Transverse colon (tissue), 4 donors: ENCODE data around the gene ANTKMT. TPM values are rescaled to one million over a fixed set of nuclear protein-coding genes. Genes with fewer than 3 reads are reported as not detected.

Experiments used
- DNase-seq: peaks from one replicate; pipeline ENCODE4 v3.0.0-alpha.2; 2019
- H3K27ac ChIP-seq, 4 donors: fragments of 200-600 bp; sonication (generic); 2 replicates each; pipeline ENCODE4 v1.5.1; 2016 to 2018; ENCODE audit warnings: inconsistent platforms in 4 of 4
- H3K27me3 ChIP-seq: fragments of 200-600 bp; sonication (generic); 2 replicates; pipeline ENCODE4 v1.5.1; 2017; ENCODE audit warnings: inconsistent platforms
- H3K36me3 ChIP-seq, 4 donors: fragments of 200-600 bp; sonication (generic); 2 replicates each; pipeline ENCODE4 v1.5.1; 2017 to 2019; ENCODE audit warnings: inconsistent platforms in 4 of 4
- H3K4me1 ChIP-seq, 4 donors: fragments of 200-600 bp; sonication (generic); 2 replicates each; pipeline ENCODE4 v1.5.1; 2017 to 2020; ENCODE audit warnings: inconsistent platforms in 4 of 4
- H3K4me3 ChIP-seq, 4 donors: fragments of 200-600 bp; sonication (generic); 1 replicate in 1 of 4; 2 replicates in 3 of 4; pipeline versions ENCODE4 v1.5.1 to v1.6.1; 2017 to 2019; ENCODE audit warnings: inconsistent platforms in 4 of 4
- H3K9me3 ChIP-seq, 2 donors: fragments of 200-600 bp; sonication (generic); 2 replicates each; pipeline ENCODE4 v1.5.1; 2017 to 2019; ENCODE audit warnings: inconsistent platforms in 2 of 2
- EP300 ChIP-seq: sonication (generic); formaldehyde crosslinking; IDR thresholded peaks from one replicate; pipeline ENCODE4 v1.6.1; 2017; ENCODE audit warnings: antibody characterized with exemption, low read depth
- POLR2A ChIP-seq: fragments of 450-650 bp; IDR thresholded peaks from one replicate; pipeline ENCODE4 v1.6.1; 2016; ENCODE audit warnings: antibody characterized with exemption, mild to moderate bottlenecking, moderate library complexity
- POLR2AphosphoS5 ChIP-seq, 3 donors: sonication (generic); formaldehyde crosslinking; IDR thresholded peaks; one replicate each; pipeline ENCODE4 v1.6.1; 2016; ENCODE audit warnings: antibody characterized with exemption in 3 of 3
- WGBS, 2 donors: methylation state at CpG; one replicate each; pipeline ENCODE4 v1.1.5; 2018; ENCODE audit warnings: low coverage in 1 of 2; 5-methylcytosine and 5-hydroxymethylcytosine counted together
- in situ Hi-C, 4 donors: fragments of 200-750 bp; cut with MboI; loops; one replicate each; pipeline versions ENCODE4 v1.15.0 to v1.15.1; 2017; ENCODE audit warnings: low sequenced_read_pairs in 3 of 4, low pct_ligation_motif_present in 1 of 4, low pct_unique_long_range_greater_than_20kb in 1 of 4
- intact Hi-C: fragments of 100-400 bp; cut with DNase I; formaldehyde crosslinking; loops from one replicate; pipeline ENCODE4 v1.15.1; 2023; ENCODE audit warnings: low total_unique reads
- total RNA-seq, 4 donors: library from RNA; depleted of rRNA; stranded (reverse); fragments of >200 nt; gene quantifications; one replicate each; pipeline ENCODE4 v1.1.0, GENCODE V29; 2016
- TF ChIP-seq, protein P1 (sequence below), 5 experiments: fragments of 200-600 bp in 3 of 5; fragments of 450-650 bp in 2 of 5; sonication (generic) in 3 of 5; IDR thresholded peaks; 1 replicate in 2 of 5; 2 replicates in 3 of 5; pipeline ENCODE4 v1.5.1; 2016 to 2017; ENCODE audit warnings: antibody characterized with exemption in 5 of 5, inconsistent platforms in 3 of 5, mild to moderate bottlenecking in 2 of 5, moderate library complexity in 1 of 5

Gene ANTKMT
- total RNA-seq, 4 donors from 2014 or later: 19.7 to 53.0 (median 38.2) TPM

DNA sequence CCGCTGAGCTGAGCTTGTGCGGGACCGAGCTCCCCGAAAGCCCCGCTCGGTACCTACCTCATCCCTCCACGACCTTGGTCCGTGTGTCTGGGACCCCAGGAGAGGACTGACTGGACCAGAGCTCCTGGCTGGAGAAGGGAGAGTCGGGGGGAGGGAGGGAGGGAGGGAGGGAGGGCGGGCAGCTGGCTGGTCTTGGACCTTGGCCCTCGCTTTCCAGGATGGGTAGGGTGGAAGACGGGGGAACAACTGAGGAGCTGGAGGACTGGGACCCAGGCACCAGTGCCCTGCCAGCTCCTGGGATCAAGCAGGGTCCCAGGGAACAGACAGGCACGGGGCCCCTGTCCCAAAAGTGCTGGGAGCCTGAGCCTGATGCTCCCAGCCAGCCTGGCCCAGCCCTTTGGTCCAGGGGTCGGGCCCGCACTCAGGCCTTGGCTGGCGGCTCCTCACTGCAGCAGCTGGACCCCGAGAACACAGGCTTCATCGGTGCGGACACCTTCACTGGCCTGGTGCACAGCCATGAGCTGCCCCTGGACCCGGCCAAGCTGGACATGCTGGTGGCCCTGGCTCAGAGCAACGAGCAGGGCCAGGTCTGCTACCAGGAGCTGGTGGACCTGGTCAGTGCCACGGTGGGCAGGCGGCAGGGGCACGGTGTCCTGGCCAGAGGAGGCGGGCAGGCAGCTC, 44.9 kb upstream of the ANTKMT start:
- H3K4me1 ChIP-seq: peaks cover 20 to 55% (median 38%) of the 10 kb centered on the region in 4 donors
- peak; percentile 49 for DNase-seq
- H3K4me3 ChIP-seq: peak overlapping the region in 3 of 4 donors; percentile 25 to 44 (median 41)
- TF ChIP-seq, protein P1, sequence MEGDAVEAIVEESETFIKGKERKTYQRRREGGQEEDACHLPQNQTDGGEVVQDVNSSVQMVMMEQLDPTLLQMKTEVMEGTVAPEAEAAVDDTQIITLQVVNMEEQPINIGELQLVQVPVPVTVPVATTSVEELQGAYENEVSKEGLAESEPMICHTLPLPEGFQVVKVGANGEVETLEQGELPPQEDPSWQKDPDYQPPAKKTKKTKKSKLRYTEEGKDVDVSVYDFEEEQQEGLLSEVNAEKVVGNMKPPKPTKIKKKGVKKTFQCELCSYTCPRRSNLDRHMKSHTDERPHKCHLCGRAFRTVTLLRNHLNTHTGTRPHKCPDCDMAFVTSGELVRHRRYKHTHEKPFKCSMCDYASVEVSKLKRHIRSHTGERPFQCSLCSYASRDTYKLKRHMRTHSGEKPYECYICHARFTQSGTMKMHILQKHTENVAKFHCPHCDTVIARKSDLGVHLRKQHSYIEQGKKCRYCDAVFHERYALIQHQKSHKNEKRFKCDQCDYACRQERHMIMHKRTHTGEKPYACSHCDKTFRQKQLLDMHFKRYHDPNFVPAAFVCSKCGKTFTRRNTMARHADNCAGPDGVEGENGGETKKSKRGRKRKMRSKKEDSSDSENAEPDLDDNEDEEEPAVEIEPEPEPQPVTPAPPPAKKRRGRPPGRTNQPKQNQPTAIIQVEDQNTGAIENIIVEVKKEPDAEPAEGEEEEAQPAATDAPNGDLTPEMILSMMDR (IDR thresholded peaks at IDR 0.05): no peak
- no peak for TF ChIP-seq POLR2AphosphoS5 (IDR thresholded peaks at IDR 0.05)
- TF ChIP-seq POLR2A: no peak
- H3K27me3 ChIP-seq: no peaks in the 10 kb centered on the region
- in situ Hi-C loops: no loop called here
- intact Hi-C loops: no loop called here
- peaks cover 0 to 15% (median 0%) of the 10 kb centered on the region in 4 donors for H3K36me3 ChIP-seq
- WGBS, 2 donors: 41% methylated on average over 9 of the region's 25 CpGs; no CpG with 5 or more reads in 1 of the 2 donors
- peak overlapping the region in 3 of 4 donors; percentile 27 to 69 (median 58) for H3K27ac ChIP-seq
- no peaks in the 10 kb centered on the region for H3K9me3 ChIP-seq

DNA sequence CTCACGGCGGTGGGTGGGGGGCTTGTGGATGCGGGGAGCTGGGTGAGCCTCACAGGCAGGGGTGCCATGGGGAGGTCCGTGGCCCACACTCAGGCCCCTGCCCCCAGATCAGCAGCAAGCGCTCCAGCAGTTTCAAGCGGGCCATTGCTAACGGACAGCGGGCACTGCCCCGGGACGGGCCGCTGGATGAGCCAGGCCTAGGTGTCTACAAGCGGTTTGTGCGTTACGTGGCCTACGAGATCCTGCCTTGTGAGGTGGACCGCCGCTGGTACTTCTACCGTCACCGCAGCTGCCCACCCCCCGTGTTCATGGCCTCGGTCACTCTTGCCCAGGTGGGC, 44.4 kb upstream of the ANTKMT start:
- intact Hi-C loops: no loop called here
- no peak for DNase-seq
- Histone ChIP-seq H3K27ac (peak overlapping the region in 2 of 4 donors; percentile 34 to 69), H3K27me3 (no peaks in the 10 kb centered on the region), H3K9me3 (no peaks in the 10 kb centered on the region), H3K4me3 (no peak overlapping the region), H3K4me1 (peaks cover 26 to 60% (median 43%) of the 10 kb centered on the region in 4 donors), H3K36me3 (peaks cover 0 to 10% (median 0%) of the 10 kb centered on the region in 4 donors)
- 66% methylated on average over 15 of the region's 21 CpGs; no CpG with 5 or more reads in 1 of the 2 donors for WGBS, 2 donors
- TF ChIP-seq POLR2A (no peak), POLR2AphosphoS5 (IDR thresholded peaks at IDR 0.05) (no peak), EP300 (no peak)
- TF ChIP-seq, protein P1 (IDR thresholded peaks at IDR 0.05): no peak
- in situ Hi-C loops: no loop called here

DNA sequence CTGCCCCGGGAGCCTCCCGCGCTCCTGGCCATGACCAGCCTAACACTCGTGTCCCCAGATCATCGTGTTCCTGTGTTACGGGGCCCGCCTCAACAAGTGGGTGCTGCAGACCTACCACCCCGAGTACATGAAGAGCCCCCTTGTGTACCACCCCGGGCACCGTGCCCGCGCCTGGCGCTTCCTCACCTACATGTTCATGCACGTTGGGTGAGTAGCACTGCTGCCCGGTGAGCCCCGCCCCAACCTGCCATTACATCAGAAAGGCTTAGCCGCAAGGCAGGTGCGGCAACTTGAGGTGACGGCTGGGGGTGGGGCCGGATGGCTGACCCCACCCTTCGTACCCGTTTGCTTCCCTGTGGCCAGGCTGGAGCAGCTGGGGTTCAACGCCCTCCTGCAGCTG, 44.0 kb upstream of the ANTKMT start:
- Histone ChIP-seq H3K27ac (peak overlapping the region in 3 of 4 donors; percentile 27 to 69 (median 40)), H3K9me3 (no peaks in the 10 kb centered on the region)

More for the DNA sequence above, 44.0 kb upstream of the ANTKMT start:
- in situ Hi-C loops: no loop called here
- 44% methylated on average over 21 of the region's 23 CpGs; no CpG with 5 or more reads in 1 of the 2 donors for WGBS, 2 donors
- Histone ChIP-seq H3K4me1 (peaks cover 28 to 64% (median 47%) of the 10 kb centered on the region in 4 donors), H3K36me3 (peaks cover 0 to 9% (median 0%) of the 10 kb centered on the region in 4 donors), H3K4me3 (no peak overlapping the region), H3K27me3 (no peaks in the 10 kb centered on the region)
- TF ChIP-seq EP300 (no peak), POLR2AphosphoS5 (IDR thresholded peaks at IDR 0.05) (peak; percentile 36 to 69 (median 44)), POLR2A (peak; percentile 41)
- TF ChIP-seq, protein P1 (IDR thresholded peaks at IDR 0.05): no peak
- intact Hi-C loops: no loop called here
- peak; percentile 93 for DNase-seq
